ENCODE data around the gene PTPN2. TPM values are rescaled to one million over a fixed set of nuclear protein-coding genes. Genes with fewer than 3 reads are reported as not detected.

Gene PTPN2
- total and polyA plus RNA-seq, 3 experiments from 2014 or later = 52.6 to 91.9 (median 60.3) TPM

DNA sequence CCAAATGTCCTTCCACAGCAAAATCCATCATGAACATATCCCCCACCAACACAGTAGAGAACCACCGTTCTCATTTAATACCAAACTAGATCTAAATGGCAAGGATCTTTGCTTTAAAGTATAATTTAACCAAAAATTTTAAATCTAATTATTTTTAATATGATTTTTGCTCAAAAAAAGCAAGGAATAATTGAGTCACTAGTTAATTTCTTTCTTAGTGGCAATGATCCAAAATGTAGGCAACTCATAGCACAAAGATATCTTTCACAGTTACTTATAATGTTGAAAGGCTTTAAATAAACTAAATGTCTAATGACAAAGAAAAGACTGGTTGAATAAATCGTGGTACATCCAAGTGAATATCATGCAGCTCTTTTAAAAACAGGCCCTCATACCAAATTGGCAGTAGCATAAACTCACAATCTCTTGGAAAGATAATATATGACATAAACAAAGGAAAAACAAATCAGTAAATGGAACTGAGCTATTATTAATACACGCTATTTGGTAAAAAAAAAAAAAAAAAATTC lies 20.3 kb downstream of the PTPN2 start:
- no peaks in the 10 kb centered on the region for H3K36me3 ChIP-seq (ENCODE audit: insufficient read depth, low read length)
- CTCF ChIA-PET = interaction anchor here (0.8 to 1.6 kb wide), 3 partner anchors 20 to 71 kb away, joined by 3 to 5 read pairs (median 3); partner anchors contain the start of gene PTPN2
- Mint-ChIP-seq H3K36me3 (peaks cover 0 to 9% (median 3%) of the 10 kb centered on the region in 3 donors), H3K27ac (peak overlapping the region in 1 of 8 donors; percentile 40), H3K4me3 (no peak overlapping the region), H3K4me1 (peaks cover 47 to 73% (median 63%) of the 10 kb centered on the region in 3 donors), H3K27me3 (no peaks in the 10 kb centered on the region), H3K9me3 (no peaks in the 10 kb centered on the region)
- POLR2A ChIA-PET = interaction anchor here (1.1 kb wide), 1 partner anchor 20 kb away, joined by 5 read pairs; no protein-coding TSS in a partner anchor
- peaks cover 6% of the 10 kb centered on the region for H3K4me1 ChIP-seq (ENCODE audit: insufficient read depth, low read length)
- no peak for DNase-seq
- no peaks in the 10 kb centered on the region for H3K27me3 ChIP-seq (ENCODE audit: insufficient read depth, low read length, poor library complexity, severe bottlenecking)
- no peaks in the 10 kb centered on the region for H3K9me3 ChIP-seq (ENCODE audit: low read length)
- H3K27ac ChIP-seq (ENCODE audit: low read depth, low read length) = no peak overlapping the region
- H3K4me3 ChIP-seq (ENCODE audit: low read length) = no peak overlapping the region

DNA sequence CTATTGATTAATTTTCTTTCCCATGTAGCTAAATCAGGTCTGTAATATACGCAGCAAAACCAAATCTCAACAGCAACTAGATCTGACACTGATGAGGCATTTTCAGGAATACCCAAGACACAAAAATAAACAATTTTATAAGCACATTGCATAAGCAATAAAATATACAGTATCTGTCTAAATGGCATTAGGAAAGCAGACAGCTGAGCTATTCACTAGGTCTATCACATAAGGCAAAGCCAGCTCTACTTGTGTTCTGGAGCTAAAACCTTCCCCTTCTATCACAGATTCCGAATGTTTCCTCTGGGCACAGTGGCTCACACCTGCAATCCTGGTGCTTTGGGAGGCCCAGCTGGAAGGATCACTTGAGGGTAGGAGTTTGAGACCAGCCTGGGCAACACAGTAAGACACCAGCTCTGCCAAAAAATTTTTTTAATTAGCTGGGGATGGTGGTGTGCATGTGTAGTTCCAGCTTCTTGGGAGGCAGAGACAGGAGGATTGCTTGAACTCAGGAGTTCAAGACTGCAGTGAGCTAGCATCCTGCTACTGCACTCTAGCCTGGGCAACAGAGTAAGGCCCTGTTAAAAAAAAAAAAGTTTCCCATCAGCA lies 21.1 kb downstream of the PTPN2 start:
- Mint-ChIP-seq H3K36me3 (peaks cover 0 to 13% (median 5%) of the 10 kb centered on the region in 3 donors), H3K9me3 (no peaks in the 10 kb centered on the region), H3K27ac (peak overlapping the region in 3 of 8 donors; percentile 40 to 60 (median 47)), H3K4me1 (peaks cover 51 to 77% (median 70%) of the 10 kb centered on the region in 3 donors), H3K27me3 (no peaks in the 10 kb centered on the region), H3K4me3 (no peak overlapping the region)
- Histone ChIP-seq H3K27me3 (ENCODE audit: insufficient read depth, low read length, poor library complexity, severe bottlenecking) (no peaks in the 10 kb centered on the region), H3K27ac (ENCODE audit: low read depth, low read length) (no peak overlapping the region), H3K4me1 (ENCODE audit: insufficient read depth, low read length) (peaks cover 11% of the 10 kb centered on the region), H3K4me3 (ENCODE audit: low read length) (no peak overlapping the region), H3K9me3 (ENCODE audit: low read length) (no peaks in the 10 kb centered on the region), H3K36me3 (ENCODE audit: insufficient read depth, low read length) (peaks cover 4% of the 10 kb centered on the region)
- CTCF ChIA-PET = interaction anchor here (0.9 to 1.6 kb wide), 2 partner anchors 21 to 31 kb away, joined by 3 to 5 read pairs; partner anchors contain the start of gene PTPN2
- POLR2A ChIA-PET = interaction anchor here (1.1 kb wide), 1 partner anchor 20 kb away, joined by 5 read pairs; no protein-coding TSS in a partner anchor
- no peak for DNase-seq

DNA sequence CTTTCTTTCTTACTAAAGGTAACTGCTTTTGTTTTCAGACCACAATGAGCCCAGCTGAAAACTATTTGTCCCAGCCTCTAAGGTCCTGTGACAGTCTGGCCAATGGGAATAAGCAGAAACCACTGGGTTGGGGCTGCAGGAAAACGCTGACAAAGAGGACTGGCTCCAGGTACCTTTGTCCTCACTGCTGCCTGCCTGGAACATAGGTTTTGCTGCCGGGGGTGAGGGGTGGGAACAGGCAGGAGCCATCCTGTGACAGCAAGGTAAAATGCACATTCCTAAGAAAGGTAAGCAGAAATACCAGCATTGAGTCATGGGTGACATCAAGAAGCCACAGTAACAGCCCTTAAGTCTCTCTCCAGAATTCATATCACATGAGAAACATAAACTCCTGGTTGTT lies 21.6 kb downstream of the PTPN2 start:
- no peak for DNase-seq
- no peak overlapping the region for H3K27ac ChIP-seq (ENCODE audit: low read depth, low read length)
- H3K27me3 Mint-ChIP-seq = no peaks in the 10 kb centered on the region
- peak overlapping the region in 4 of 8 donors; percentile 12 to 60 (median 34) for H3K27ac Mint-ChIP-seq
- H3K4me1 Mint-ChIP-seq = peaks cover 51 to 77% (median 70%) of the 10 kb centered on the region in 3 donors
- CTCF ChIA-PET = interaction anchor here (0.9 to 1.6 kb wide), 2 partner anchors 22 to 31 kb away, joined by 3 to 5 read pairs; partner anchors contain the start of gene PTPN2
- H3K4me3 Mint-ChIP-seq = no peak overlapping the region
- H3K27me3 ChIP-seq (ENCODE audit: insufficient read depth, low read length, poor library complexity, severe bottlenecking) = no peaks in the 10 kb centered on the region
- no peak overlapping the region for H3K4me3 ChIP-seq (ENCODE audit: low read length)
- H3K36me3 Mint-ChIP-seq = peaks cover under 1 to 16% (median 5%) of the 10 kb centered on the region in 3 donors
- no peaks in the 10 kb centered on the region for H3K9me3 Mint-ChIP-seq
- POLR2A ChIA-PET = no interaction called here
- H3K36me3 ChIP-seq (ENCODE audit: insufficient read depth, low read length) = peaks cover 4% of the 10 kb centered on the region
- peaks cover 16% of the 10 kb centered on the region for H3K4me1 ChIP-seq (ENCODE audit: insufficient read depth, low read length)
- no peaks in the 10 kb centered on the region for H3K9me3 ChIP-seq (ENCODE audit: low read length)

DNA sequence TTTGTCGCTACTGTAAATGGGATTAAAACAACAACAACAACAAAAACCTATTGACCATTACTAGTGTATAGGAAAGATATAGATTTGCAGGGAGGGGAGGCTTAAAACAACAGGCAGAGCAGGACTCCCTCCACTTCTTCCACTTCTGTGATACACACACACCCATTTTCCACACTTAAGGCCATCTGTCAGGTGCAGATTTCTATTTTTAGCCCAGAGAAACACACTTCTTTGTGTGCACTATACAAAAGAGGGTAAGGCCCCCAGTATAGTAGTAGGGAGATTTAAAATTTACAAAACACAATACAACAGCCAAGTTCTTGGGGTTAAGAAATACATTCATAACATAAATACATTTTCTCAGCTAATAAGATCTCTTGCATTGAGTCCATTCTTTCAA lies 22.4 kb downstream of the PTPN2 start:
- Histone ChIP-seq H3K4me1 (ENCODE audit: insufficient read depth, low read length) (peaks cover 21% of the 10 kb centered on the region), H3K4me3 (ENCODE audit: low read length) (no peak overlapping the region), H3K27ac (ENCODE audit: low read depth, low read length) (no peak overlapping the region), H3K9me3 (ENCODE audit: low read length) (no peaks in the 10 kb centered on the region), H3K36me3 (ENCODE audit: insufficient read depth, low read length) (peaks cover 4% of the 10 kb centered on the region), H3K27me3 (ENCODE audit: insufficient read depth, low read length, poor library complexity, severe bottlenecking) (no peaks in the 10 kb centered on the region)
- POLR2A ChIA-PET = interaction anchor here (0.7 kb wide), 1 partner anchor 158 kb away, joined by 3 read pairs; no protein-coding TSS in a partner anchor
- DNase-seq = no peak
- H3K36me3 Mint-ChIP-seq = peaks cover 4 to 20% (median 5%) of the 10 kb centered on the region in 3 donors
- H3K4me3 Mint-ChIP-seq = no peak overlapping the region
- H3K27me3 Mint-ChIP-seq = no peaks in the 10 kb centered on the region
- no peaks in the 10 kb centered on the region for H3K9me3 Mint-ChIP-seq
- peaks cover 55 to 79% (median 72%) of the 10 kb centered on the region in 3 donors for H3K4me1 Mint-ChIP-seq
- H3K27ac Mint-ChIP-seq = peak overlapping the region in 3 of 8 donors; percentile 1 to 12 (median 1)
- CTCF ChIA-PET = no interaction called here

DNA sequence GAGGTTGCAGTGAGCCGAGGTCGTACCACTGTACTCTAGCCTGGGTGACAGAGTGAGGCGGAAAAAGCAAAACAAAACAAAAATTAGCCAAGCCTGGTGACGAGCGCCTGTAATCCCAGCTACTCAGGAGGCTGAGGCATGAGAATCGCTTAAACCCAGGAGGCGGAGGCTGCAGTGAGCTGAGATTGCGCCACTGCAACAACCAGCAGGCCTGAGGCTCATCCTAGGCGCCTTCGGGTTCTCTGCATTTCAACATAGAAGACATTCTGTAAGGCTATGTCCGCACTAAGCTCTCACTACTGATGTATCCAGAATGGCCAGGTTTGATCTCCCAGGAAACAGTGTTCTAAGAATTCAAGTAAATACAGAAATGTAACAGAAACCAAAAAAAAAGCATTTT lies 23.5 kb downstream of the PTPN2 start:
- ChIA-PET POLR2A (no interaction called here), CTCF (interaction anchor here (0.8 kb wide), 1 partner anchor 74 kb away, joined by 3 read pairs; no protein-coding TSS in a partner anchor)
- no peaks in the 10 kb centered on the region for H3K27me3 ChIP-seq (ENCODE audit: insufficient read depth, low read length, poor library complexity, severe bottlenecking)
- Mint-ChIP-seq H3K36me3 (peaks cover 4 to 26% (median 8%) of the 10 kb centered on the region in 3 donors), H3K27me3 (no peaks in the 10 kb centered on the region), H3K4me1 (peaks cover 63 to 81% (median 81%) of the 10 kb centered on the region in 3 donors), H3K9me3 (no peaks in the 10 kb centered on the region), H3K4me3 (no peak overlapping the region), H3K27ac (no peak overlapping the region)
- peaks cover 4% of the 10 kb centered on the region for H3K36me3 ChIP-seq (ENCODE audit: insufficient read depth, low read length)
- DNase-seq = no peak
- H3K4me3 ChIP-seq (ENCODE audit: low read length) = no peak overlapping the region
- no peaks in the 10 kb centered on the region for H3K9me3 ChIP-seq (ENCODE audit: low read length)
- peaks cover 21% of the 10 kb centered on the region for H3K4me1 ChIP-seq (ENCODE audit: insufficient read depth, low read length)
- no peak overlapping the region for H3K27ac ChIP-seq (ENCODE audit: low read depth, low read length)

DNA sequence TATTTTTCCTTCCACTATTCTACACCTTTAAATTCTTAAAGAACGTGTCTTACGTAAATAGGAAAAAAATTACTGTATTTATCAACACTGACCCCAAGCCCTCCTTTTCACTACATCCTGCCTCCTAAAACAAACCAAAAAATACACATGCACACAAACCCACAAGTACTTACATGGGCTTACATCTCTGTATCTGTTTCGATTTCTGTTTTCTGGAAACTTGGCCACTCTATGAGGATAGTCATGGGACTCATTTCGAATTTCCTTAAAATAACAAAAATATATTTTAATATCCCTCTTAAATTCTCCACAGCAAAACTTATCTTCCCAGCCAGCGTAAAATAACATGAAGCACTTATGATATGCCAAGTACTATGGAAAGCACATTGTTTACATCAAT lies 25.0 kb downstream of the PTPN2 start:
- peaks cover 64 to 83% (median 78%) of the 10 kb centered on the region in 3 donors for H3K4me1 Mint-ChIP-seq
- CTCF ChIA-PET = interaction anchor here (1.4 kb wide), 1 partner anchor 75 kb away, joined by 3 read pairs; no protein-coding TSS in a partner anchor
- Histone ChIP-seq H3K36me3 (ENCODE audit: insufficient read depth, low read length) (peaks cover 4% of the 10 kb centered on the region), H3K4me3 (ENCODE audit: low read length) (no peak overlapping the region), H3K9me3 (ENCODE audit: low read length) (no peaks in the 10 kb centered on the region), H3K4me1 (ENCODE audit: insufficient read depth, low read length) (peaks cover 21% of the 10 kb centered on the region), H3K27ac (ENCODE audit: low read depth, low read length) (no peak overlapping the region), H3K27me3 (ENCODE audit: insufficient read depth, low read length, poor library complexity, severe bottlenecking) (no peaks in the 10 kb centered on the region)
- no peak overlapping the region for H3K4me3 Mint-ChIP-seq
- no peak for DNase-seq
- peaks cover 4 to 38% (median 13%) of the 10 kb centered on the region in 3 donors for H3K36me3 Mint-ChIP-seq
- H3K27me3 Mint-ChIP-seq = no peaks in the 10 kb centered on the region
- no peaks in the 10 kb centered on the region for H3K9me3 Mint-ChIP-seq
- POLR2A ChIA-PET = interaction anchor here (1.0 kb wide), 1 partner anchor 25 kb away, joined by 3 read pairs; no protein-coding TSS in a partner anchor
- no peak overlapping the region for H3K27ac Mint-ChIP-seq

DNA sequence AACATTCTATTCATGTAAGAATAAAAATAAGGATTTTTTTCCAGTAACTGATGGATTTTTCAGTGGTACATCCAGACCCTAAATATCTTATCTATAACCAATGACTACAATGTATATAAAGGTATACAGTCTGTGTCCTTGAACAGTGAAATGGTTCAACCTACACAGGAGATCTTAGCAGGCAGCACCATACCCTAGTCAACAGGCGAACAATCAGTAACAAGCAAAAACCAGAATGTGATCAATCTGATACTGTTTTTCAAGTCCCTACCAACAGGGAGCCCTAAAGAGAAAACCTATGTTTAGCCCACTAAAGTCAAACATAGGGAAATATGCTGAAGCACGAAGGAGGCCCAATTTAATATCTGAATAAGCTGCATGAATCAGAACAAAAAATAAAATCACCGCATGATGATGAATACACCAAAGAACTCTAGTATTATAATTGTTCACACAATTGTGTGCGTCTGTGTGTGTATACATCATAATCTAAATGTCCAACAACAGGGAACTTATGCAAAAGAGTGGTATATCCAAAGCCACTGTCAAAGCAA lies 26.0 kb downstream of the PTPN2 start:
- Histone ChIP-seq H3K27ac (ENCODE audit: low read depth, low read length) (no peak overlapping the region), H3K27me3 (ENCODE audit: insufficient read depth, low read length, poor library complexity, severe bottlenecking) (no peaks in the 10 kb centered on the region), H3K4me3 (ENCODE audit: low read length) (no peak overlapping the region), H3K9me3 (ENCODE audit: low read length) (no peaks in the 10 kb centered on the region), H3K36me3 (ENCODE audit: insufficient read depth, low read length) (peaks cover 4% of the 10 kb centered on the region), H3K4me1 (ENCODE audit: insufficient read depth, low read length) (peaks cover 21% of the 10 kb centered on the region)
- POLR2A ChIA-PET = interaction anchor here (1.0 kb wide), 1 partner anchor 25 kb away, joined by 3 read pairs; no protein-coding TSS in a partner anchor
- peaks cover 4 to 46% (median 17%) of the 10 kb centered on the region in 3 donors for H3K36me3 Mint-ChIP-seq
- no peaks in the 10 kb centered on the region for H3K27me3 Mint-ChIP-seq
- H3K4me1 Mint-ChIP-seq = peaks cover 63 to 81% (median 76%) of the 10 kb centered on the region in 3 donors
- H3K9me3 Mint-ChIP-seq = no peaks in the 10 kb centered on the region
- H3K4me3 Mint-ChIP-seq = peak overlapping the region in 1 of 7 donors; percentile 9
- CTCF ChIA-PET = interaction anchor here (1.4 kb wide), 1 partner anchor 76 kb away, joined by 3 read pairs; no protein-coding TSS in a partner anchor
- peak overlapping the region in 2 of 8 donors; percentile 38 to 61 for H3K27ac Mint-ChIP-seq
- DNase-seq = no peak

Data from CD8-positive, alpha-beta memory T cell (primary cell).